ENCODE measurements around the gene MARS1. TPM values are rescaled to one million over a fixed set of nuclear protein-coding genes. Genes with fewer than 3 reads are reported as not detected.
"Not testable (repeated sequence)": the region's sequence is repeated elsewhere in the genome, so short reads cannot be mapped to it uniquely, and the experiment has no call there.

Gene MARS1
- total RNA-seq, 1 donor from 2014 or later, result 131 TPM

DNA sequence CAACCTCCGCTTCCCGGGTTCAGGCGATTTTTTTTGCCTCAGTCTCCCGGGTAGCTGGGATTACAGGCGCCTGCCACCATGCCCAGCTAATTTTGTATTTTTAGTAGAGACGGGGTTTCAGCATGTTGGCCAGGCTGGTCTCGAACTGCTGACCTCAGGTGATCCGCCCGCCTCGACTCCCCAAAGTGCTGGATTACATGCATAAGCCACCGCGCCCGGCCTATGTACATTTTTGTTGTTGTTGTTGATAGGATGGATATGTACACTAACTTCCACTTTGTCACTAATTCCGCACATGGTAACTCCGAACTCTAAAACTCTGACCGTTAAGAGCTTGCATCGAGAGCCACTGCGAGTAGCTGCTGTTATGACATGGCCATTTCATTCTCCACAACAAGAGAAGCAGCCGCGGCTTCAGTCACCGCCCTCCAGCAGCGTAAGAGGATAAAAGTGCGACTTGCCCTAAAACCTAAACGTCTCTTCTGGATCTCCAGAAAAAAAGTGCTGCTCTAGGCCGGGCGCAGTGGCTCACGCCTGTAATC is 742 bp upstream of the MARS1 start:
- Histone ChIP-seq H3K4me3 (peak overlapping the region; percentile 94), H3K27ac (peak overlapping the region; percentile 78), H3K27me3 (ENCODE audit: low read depth) (no peaks in the 10 kb centered on the region), H3K9me3 (no peaks in the 10 kb centered on the region), H3K36me3 (peaks cover 31% of the 10 kb centered on the region), H3K4me1 (peaks cover 15% of the 10 kb centered on the region)
- DNase-seq, result no peak
- ATAC-seq, result no peak
- intact Hi-C loops (cut with DNase I), result no loop called here
- no peak for TF ChIP-seq CTCF (IDR thresholded peaks at IDR 0.05)

DNA sequence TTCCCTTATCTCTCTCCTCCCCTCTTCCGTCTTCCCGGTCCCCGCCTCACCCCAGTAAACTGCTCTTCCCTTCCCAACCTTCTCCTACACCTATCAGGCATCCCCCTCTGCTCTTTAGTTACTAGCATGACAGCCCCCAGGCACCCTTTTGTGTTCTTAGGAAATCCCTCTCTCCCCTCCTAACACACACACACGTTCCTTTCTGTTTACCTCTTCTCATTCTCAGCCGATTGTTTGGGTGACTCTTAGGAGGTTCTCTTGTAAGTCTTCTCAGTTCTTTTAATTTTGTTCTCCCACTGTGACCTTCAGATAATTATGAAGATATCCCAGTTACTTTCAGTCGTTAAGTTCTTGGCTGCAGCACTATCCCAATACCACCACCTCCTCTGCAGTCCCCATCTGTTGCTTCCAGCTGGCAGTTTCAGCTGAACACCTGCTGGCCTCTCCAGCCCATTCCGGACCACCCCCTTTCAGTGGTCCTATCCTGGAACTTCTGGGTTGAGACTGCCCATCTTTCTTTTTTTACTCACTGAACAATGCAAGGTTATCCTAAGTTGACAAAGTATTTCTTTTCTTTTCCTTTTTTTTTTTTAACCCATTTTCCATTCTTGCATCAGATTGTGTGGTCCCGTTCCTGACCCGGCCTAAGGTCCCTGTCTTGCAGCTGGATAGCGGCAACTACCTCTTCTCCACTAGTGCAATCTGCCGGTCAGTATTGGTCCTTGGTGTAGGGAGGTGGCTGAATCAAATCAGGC is 711 bp downstream of the MARS1 start:
- Histone ChIP-seq H3K27ac (peak overlapping the region; percentile 78), H3K36me3 (peaks cover 40% of the 10 kb centered on the region), H3K4me3 (peak overlapping the region; percentile 94), H3K27me3 (ENCODE audit: low read depth) (no peaks in the 10 kb centered on the region), H3K9me3 (no peaks in the 10 kb centered on the region), H3K4me1 (peaks cover 15% of the 10 kb centered on the region)
- DNase-seq, result no peak
- no peak for ATAC-seq
- intact Hi-C loops (cut with DNase I), result no loop called here
- TF ChIP-seq CTCF (IDR thresholded peaks at IDR 0.05), result no peak

DNA sequence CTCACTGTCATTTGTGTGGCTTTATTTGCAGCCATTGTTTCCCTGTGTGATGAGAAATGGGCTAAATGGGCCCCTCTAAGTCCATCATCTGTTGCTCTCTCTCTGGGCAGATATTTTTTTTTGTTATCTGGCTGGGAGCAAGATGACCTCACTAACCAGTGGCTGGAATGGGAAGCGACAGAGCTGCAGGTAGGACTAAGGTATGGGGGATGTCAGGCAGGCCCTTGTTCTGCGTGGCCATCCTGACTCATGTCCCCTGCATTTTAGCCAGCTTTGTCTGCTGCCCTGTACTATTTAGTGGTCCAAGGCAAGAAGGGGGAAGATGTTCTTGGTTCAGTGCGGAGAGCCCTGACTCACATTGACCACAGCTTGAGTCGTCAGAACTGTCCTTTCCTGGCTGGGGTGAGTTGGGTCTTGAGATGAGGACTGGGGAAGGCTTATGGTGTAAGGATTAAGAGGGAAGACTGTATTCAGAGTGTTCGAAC is 1.3 kb downstream of the MARS1 start:
- no peak for ATAC-seq
- H3K9me3 ChIP-seq, result no peaks in the 10 kb centered on the region
- TF ChIP-seq CTCF (IDR thresholded peaks at IDR 0.05), result no peak
- no peaks in the 10 kb centered on the region for H3K27me3 ChIP-seq (ENCODE audit: low read depth)
- H3K36me3 ChIP-seq, result peaks cover 44% of the 10 kb centered on the region
- H3K4me3 ChIP-seq, result peak overlapping the region; percentile 94
- intact Hi-C loops (cut with DNase I), result no loop called here
- H3K4me1 ChIP-seq, result peaks cover 15% of the 10 kb centered on the region
- no peak for DNase-seq
- no peak overlapping the region for H3K27ac ChIP-seq

GRCh38 chr12:57490126-57490525 is 2.3 kb downstream of the MARS1 start:
- Histone ChIP-seq H3K27ac (no peak overlapping the region), H3K9me3 (no peaks in the 10 kb centered on the region), H3K4me1 (peaks cover 15% of the 10 kb centered on the region), H3K36me3 (peaks cover 48% of the 10 kb centered on the region), H3K27me3 (ENCODE audit: low read depth) (no peaks in the 10 kb centered on the region), H3K4me3 (no peak overlapping the region)
- ATAC-seq (no peak), DNase-seq (no peak)
- intact Hi-C loops (cut with DNase I), result no loop called here
- no peak for TF ChIP-seq CTCF (IDR thresholded peaks at IDR 0.05)

DNA sequence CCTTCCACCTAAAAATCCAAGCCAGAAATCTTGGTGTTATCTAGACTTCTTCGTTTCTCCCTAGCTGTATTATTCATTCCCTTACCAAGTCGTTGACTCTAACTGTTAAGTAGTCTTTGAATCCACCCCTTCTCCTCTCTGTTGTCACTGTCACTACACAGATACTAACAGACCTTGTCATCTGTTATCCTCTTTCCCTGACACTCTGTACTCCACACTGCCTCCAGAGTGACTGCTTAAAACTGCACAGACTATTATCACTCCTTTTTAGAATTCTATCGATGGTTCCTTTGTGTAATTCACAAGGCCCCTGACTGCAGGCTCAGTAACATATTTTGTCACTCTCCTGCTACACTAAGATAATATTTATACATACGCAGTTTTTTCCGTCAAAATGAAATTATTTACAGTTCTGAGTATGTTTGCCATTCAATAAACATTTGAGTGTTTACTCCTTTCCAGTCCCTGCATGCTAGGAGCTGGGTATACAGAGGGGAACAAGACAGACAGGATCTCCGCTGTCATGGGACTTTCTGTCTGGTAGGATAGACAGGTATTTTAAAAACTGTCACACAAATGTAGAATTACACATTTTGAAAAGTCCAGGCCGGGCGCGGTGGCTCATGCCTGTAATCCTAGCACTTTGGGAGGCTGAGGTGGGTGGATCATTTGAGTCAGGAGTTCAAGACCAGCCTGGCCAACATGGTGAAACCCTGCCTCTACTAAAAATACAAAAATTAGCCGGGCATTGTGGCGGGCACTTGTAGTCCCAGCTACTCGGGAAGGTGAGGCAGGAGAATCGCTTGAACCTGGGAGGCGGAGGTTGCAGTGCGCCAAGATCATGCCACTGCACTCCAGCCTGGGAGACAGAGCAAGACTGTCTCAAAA is 3.8 kb downstream of the MARS1 start:
- H3K27ac ChIP-seq, result no peak overlapping the region
- intact Hi-C loops (cut with DNase I), result no loop called here
- H3K4me1 ChIP-seq, result peaks cover 15% of the 10 kb centered on the region
- ATAC-seq (no peak), DNase-seq (no peak)
- H3K9me3 ChIP-seq, result no peaks in the 10 kb centered on the region
- H3K36me3 ChIP-seq, result peaks cover 54% of the 10 kb centered on the region
- H3K27me3 ChIP-seq (ENCODE audit: low read depth), result no peaks in the 10 kb centered on the region
- TF ChIP-seq CTCF (IDR thresholded peaks at IDR 0.05), result no peak
- H3K4me3 ChIP-seq, result no peak overlapping the region

GRCh38 chr12:57495051-57495701 is 7.3 kb downstream of the MARS1 start:
- DNase-seq; H3K27ac ChIP-seq; H3K4me3 ChIP-seq; intact Hi-C loops (cut with DNase I); H3K27me3 ChIP-seq (ENCODE audit: low read depth); H3K9me3 ChIP-seq; ATAC-seq; H3K4me1 ChIP-seq: not testable (repeated sequence)
- peaks cover 77% of the 10 kb centered on the region for H3K36me3 ChIP-seq

All from lower lobe of right lung (tissue), 2 donors.